ENCODE data around the gene ARPP19.

DNA sequence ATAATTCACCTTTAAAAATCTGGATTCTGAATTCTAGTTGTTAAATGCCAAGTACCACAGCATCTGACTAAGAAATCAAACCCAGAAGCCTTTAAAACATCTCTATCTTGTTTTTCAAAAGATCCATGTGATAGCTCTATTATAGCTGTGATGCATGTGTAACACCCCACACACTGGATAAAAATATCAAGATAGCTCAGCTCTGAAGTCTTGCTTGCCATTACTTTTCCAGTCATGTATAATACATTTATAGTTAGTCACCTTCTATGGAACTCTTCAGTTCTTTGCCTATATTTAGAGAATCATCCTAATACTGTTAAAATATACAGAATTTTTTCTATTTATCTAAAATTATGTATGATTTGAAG, 11.6 kb downstream of the ARPP19 start:
- no peak for TF ChIP-seq GABPA (IDR thresholded peaks at IDR 0.05; ENCODE audit: low read depth)
- TF ChIP-seq, protein P1, sequence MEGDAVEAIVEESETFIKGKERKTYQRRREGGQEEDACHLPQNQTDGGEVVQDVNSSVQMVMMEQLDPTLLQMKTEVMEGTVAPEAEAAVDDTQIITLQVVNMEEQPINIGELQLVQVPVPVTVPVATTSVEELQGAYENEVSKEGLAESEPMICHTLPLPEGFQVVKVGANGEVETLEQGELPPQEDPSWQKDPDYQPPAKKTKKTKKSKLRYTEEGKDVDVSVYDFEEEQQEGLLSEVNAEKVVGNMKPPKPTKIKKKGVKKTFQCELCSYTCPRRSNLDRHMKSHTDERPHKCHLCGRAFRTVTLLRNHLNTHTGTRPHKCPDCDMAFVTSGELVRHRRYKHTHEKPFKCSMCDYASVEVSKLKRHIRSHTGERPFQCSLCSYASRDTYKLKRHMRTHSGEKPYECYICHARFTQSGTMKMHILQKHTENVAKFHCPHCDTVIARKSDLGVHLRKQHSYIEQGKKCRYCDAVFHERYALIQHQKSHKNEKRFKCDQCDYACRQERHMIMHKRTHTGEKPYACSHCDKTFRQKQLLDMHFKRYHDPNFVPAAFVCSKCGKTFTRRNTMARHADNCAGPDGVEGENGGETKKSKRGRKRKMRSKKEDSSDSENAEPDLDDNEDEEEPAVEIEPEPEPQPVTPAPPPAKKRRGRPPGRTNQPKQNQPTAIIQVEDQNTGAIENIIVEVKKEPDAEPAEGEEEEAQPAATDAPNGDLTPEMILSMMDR (IDR thresholded peaks at IDR 0.05; ENCODE audit: insufficient read depth, low read length): no peak
- TF ChIP-seq, protein P2, sequence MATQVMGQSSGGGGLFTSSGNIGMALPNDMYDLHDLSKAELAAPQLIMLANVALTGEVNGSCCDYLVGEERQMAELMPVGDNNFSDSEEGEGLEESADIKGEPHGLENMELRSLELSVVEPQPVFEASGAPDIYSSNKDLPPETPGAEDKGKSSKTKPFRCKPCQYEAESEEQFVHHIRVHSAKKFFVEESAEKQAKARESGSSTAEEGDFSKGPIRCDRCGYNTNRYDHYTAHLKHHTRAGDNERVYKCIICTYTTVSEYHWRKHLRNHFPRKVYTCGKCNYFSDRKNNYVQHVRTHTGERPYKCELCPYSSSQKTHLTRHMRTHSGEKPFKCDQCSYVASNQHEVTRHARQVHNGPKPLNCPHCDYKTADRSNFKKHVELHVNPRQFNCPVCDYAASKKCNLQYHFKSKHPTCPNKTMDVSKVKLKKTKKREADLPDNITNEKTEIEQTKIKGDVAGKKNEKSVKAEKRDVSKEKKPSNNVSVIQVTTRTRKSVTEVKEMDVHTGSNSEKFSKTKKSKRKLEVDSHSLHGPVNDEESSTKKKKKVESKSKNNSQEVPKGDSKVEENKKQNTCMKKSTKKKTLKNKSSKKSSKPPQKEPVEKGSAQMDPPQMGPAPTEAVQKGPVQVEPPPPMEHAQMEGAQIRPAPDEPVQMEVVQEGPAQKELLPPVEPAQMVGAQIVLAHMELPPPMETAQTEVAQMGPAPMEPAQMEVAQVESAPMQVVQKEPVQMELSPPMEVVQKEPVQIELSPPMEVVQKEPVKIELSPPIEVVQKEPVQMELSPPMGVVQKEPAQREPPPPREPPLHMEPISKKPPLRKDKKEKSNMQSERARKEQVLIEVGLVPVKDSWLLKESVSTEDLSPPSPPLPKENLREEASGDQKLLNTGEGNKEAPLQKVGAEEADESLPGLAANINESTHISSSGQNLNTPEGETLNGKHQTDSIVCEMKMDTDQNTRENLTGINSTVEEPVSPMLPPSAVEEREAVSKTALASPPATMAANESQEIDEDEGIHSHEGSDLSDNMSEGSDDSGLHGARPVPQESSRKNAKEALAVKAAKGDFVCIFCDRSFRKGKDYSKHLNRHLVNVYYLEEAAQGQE (IDR thresholded peaks at IDR 0.05; ENCODE audit: insufficient replicate concordance, low read depth): no peak
- no peak for TF ChIP-seq POLR2AphosphoS5 (IDR thresholded peaks at IDR 0.05; ENCODE audit: low read depth)
- no peak for TF ChIP-seq SPI1 (IDR thresholded peaks at IDR 0.05; ENCODE audit: borderline replicate concordance, low read depth)
